ENCODE data around the gene CRLF3. TPM values are rescaled to one million over a fixed set of nuclear protein-coding genes. Genes with fewer than 3 reads are reported as not detected.

Gene CRLF3
- polyA plus RNA-seq, 3 donors: 41.0 to 92.8 (median 88.5) TPM

- intact Hi-C loops (cut with micrococcal nuclease): loop anchor here in 1 of 2 donors (10.0 kb wide), 1 partner anchor 478 kb away; no protein-coding TSS in a partner anchor
These were observed 2.6 kb upstream of the CRLF3 start for GRCh38 chr17:30827082-30827481.

GRCh38 chr17:30824002-30824355 is 513 bp downstream of the CRLF3 start:
- peak overlapping the region; percentile 87 for H2AFZ ChIP-seq (ENCODE audit: insufficient read depth, low read depth, low read length, poor library complexity, severe bottlenecking)
- peak overlapping the region; percentile 82 for H3K9ac ChIP-seq (ENCODE audit: insufficient read depth, low read length, poor library complexity, severe bottlenecking)
- H3K27me3 ChIP-seq (ENCODE audit: control insufficient read depth in 2 of 2, insufficient read depth in 2 of 2, low read length in 2 of 2): no peaks in the 10 kb centered on the region
- Mint-ChIP-seq H3K4me1 (peaks cover 45% of the 10 kb centered on the region), H3K27me3 (ENCODE audit: low read depth in 3 of 3) (peaks cover 0 to 1% (median 0%) of the 10 kb centered on the region in 3 donors), H3K36me3 (peaks cover 3 to 15% of the 10 kb centered on the region in 2 donors), H3K9me3 (no peaks in the 10 kb centered on the region), H3K27ac (peak overlapping the region; percentile 82 to 97 (median 89)), H3K4me3 (peak overlapping the region; percentile 98)
- peak in 1 of 3 donors; percentile 12 for DNase-seq
- peak overlapping the region; percentile 85 to 96 (median 94) for H3K4me3 ChIP-seq (replicated peaks in 1 of 3; ENCODE audit: low read depth in 2 of 3, low read length in 3 of 3)
- no peak for TF ChIP-seq CTCF (IDR thresholded peaks at IDR 0.05)
- H3K9me3 ChIP-seq (replicated peaks in 1 of 2; ENCODE audit: control insufficient read depth in 1 of 2, insufficient read depth in 1 of 2, low read length in 2 of 2): no peaks in the 10 kb centered on the region
- H3K79me2 ChIP-seq (ENCODE audit: insufficient read depth, low read length): peaks cover 61% of the 10 kb centered on the region
- H3K4me1 ChIP-seq (ENCODE audit: control insufficient read depth in 1 of 2, insufficient read depth in 2 of 2, low read length in 2 of 2): peaks cover 42 to 50% of the 10 kb centered on the region in 2 donors
- intact Hi-C loops (cut with micrococcal nuclease): loop anchor here in 1 of 2 donors (2.0 to 10.0 kb wide), 3 partner anchors 15 to 481 kb away; partner anchors contain the start of gene RNF135
- H3K27ac ChIP-seq (ENCODE audit: low read depth in 1 of 2, low read length in 2 of 2): peak overlapping the region; percentile 47 to 87
- peak overlapping the region; percentile 82 for H3K4me2 ChIP-seq (replicated peaks; ENCODE audit: extremely low read depth, low read length, poor library complexity, severe bottlenecking)
- peaks cover 19% of the 10 kb centered on the region for H4K20me1 ChIP-seq (ENCODE audit: insufficient read depth, low read length)
- H3K36me3 ChIP-seq (replicated peaks in 1 of 2; ENCODE audit: control insufficient read depth in 1 of 2, insufficient read depth in 2 of 2, low read length in 2 of 2): no peaks in the 10 kb centered on the region
- 0% methylated on average over 11 of the region's 11 CpGs for WGBS (ENCODE audit: insufficient coverage)

More at GRCh38 chr17:30827082-30827481, 2.6 kb upstream of the CRLF3 start:
- no peak for DNase-seq
- peaks cover 19 to 28% of the 10 kb centered on the region in 2 donors for H3K4me1 ChIP-seq (ENCODE audit: control insufficient read depth in 1 of 2, insufficient read depth in 2 of 2, low read length in 2 of 2)
- Mint-ChIP-seq H3K4me1 (peaks cover 20% of the 10 kb centered on the region), H3K9me3 (peaks cover 0 to 2% (median 0%) of the 10 kb centered on the region in 7 donors), H3K4me3 (no peak overlapping the region), H3K36me3 (peaks cover 2 to 4% of the 10 kb centered on the region in 2 donors), H3K27ac (no peak overlapping the region), H3K27me3 (ENCODE audit: low read depth in 3 of 3) (peaks cover 0 to 3% (median 0%) of the 10 kb centered on the region in 3 donors)
- H3K36me3 ChIP-seq (replicated peaks in 1 of 2; ENCODE audit: control insufficient read depth in 1 of 2, insufficient read depth in 2 of 2, low read length in 2 of 2): no peaks in the 10 kb centered on the region
- no peak overlapping the region for H2AFZ ChIP-seq (ENCODE audit: insufficient read depth, low read depth, low read length, poor library complexity, severe bottlenecking)
- H3K4me3 ChIP-seq (replicated peaks in 1 of 3; ENCODE audit: low read depth in 2 of 3, low read length in 3 of 3): no peak overlapping the region
- no peak overlapping the region for H3K9ac ChIP-seq (ENCODE audit: insufficient read depth, low read length, poor library complexity, severe bottlenecking)
- peaks cover 33% of the 10 kb centered on the region for H3K79me2 ChIP-seq (ENCODE audit: insufficient read depth, low read length)
- no peak for TF ChIP-seq CTCF (IDR thresholded peaks at IDR 0.05)
- H4K20me1 ChIP-seq (ENCODE audit: insufficient read depth, low read length): peaks cover 8% of the 10 kb centered on the region
- H3K9me3 ChIP-seq (replicated peaks in 1 of 2; ENCODE audit: control insufficient read depth in 1 of 2, insufficient read depth in 1 of 2, low read length in 2 of 2): no peaks in the 10 kb centered on the region
- H3K27me3 ChIP-seq (ENCODE audit: control insufficient read depth in 2 of 2, insufficient read depth in 2 of 2, low read length in 2 of 2): no peaks in the 10 kb centered on the region
- WGBS (ENCODE audit: insufficient coverage): no CpG with 5 or more reads among the region's 6 CpGs
- H3K4me2 ChIP-seq (replicated peaks; ENCODE audit: extremely low read depth, low read length, poor library complexity, severe bottlenecking): no peak overlapping the region
- H3K27ac ChIP-seq (ENCODE audit: low read depth in 1 of 2, low read length in 2 of 2): no peak overlapping the region

Data from CD14-positive monocyte (primary cell).